HEK293 (cell line): ENCODE measurements around the gene OLFM1.
A peak's percentile ranks its signal among the peaks of the same experiment; 100 is the strongest.

ENCODE experiments used
- CTCF ChIA-PET: fragments of 350-600 bp; formaldehyde crosslinking; extraction: SDS; loops from one replicate; lab custom pipeline; 2021; ENCODE audit warnings: antibody characterized with exemption; lab: Yijun Ruan, JAX
- POLR2A ChIA-PET: fragments of 300-600 bp; formaldehyde crosslinking; extraction: SDS; loops from one replicate; lab custom pipeline; 2020; ENCODE audit warnings: antibody characterized with exemption, inconsistent platforms; lab: Yijun Ruan, JAX
- H3K27ac ChIP-seq: fragments of 200-500 bp; sonication (Bioruptor generic); 2 replicates; pipeline ENCODE4 v1.5.1; 2014; ENCODE audit warnings: low read depth, low read length, control low read depth, inconsistent platforms; ENCODE audit errors: extremely low read depth
- H3K36me3 ChIP-seq, 2 experiments: fragments of 200-500 bp in 1 of 2; sonication (Bioruptor generic) in 1 of 2; 1 replicate in 1 of 2; 2 replicates in 1 of 2; pipeline ENCODE4 v1.5.1; 2014 to 2017; ENCODE audit warnings: inconsistent platforms in 2 of 2, low read length in 2 of 2; ENCODE audit not compliant: control insufficient read depth in 2 of 2, insufficient read depth in 1 of 2
- H3K4me1 ChIP-seq: fragments of 200-500 bp; sonication (Bioruptor generic); 2 replicates; pipeline ENCODE4 v1.5.1; 2014; ENCODE audit warnings: mild to moderate bottlenecking, low read length, inconsistent platforms; ENCODE audit not compliant: control insufficient read depth, insufficient read depth
- H3K4me3 ChIP-seq: 2 replicates; pipeline ENCODE4 v1.5.1; 2011; ENCODE audit warnings: low read depth, mild to moderate bottlenecking, control low read depth, low read length, moderate library complexity
- H3K9me3 ChIP-seq: fragments of 200-500 bp; sonication (Bioruptor generic); 2 replicates; pipeline ENCODE4 v1.5.1; 2014; ENCODE audit warnings: low read depth, low read length, inconsistent platforms; ENCODE audit not compliant: control insufficient read depth, insufficient read depth
- KLF1 ChIP-seq: fragments of 450-650 bp; formaldehyde crosslinking; IDR thresholded peaks from 2 replicates; pipeline ENCODE4 v1.5.1; 2016; ENCODE audit warnings: missing biosample characterization, missing genetic modification characterization
- PRDM6 ChIP-seq: fragments of 450-650 bp; formaldehyde crosslinking; IDR thresholded peaks from 2 replicates; pipeline ENCODE4 v1.5.1; 2017; ENCODE audit warnings: missing biosample characterization, missing genetic modification characterization
- ZBTB11 ChIP-seq: fragments of 450-650 bp; formaldehyde crosslinking; conservative IDR thresholded peaks from 2 replicates; pipeline ENCODE4 v1.5.1; 2016; ENCODE audit warnings: low read depth, missing biosample characterization, missing genetic modification characterization
- ZBTB17 ChIP-seq: fragments of 450-650 bp; formaldehyde crosslinking; IDR thresholded peaks from 2 replicates; pipeline ENCODE4 v1.5.1; 2016; ENCODE audit warnings: missing biosample characterization, missing genetic modification characterization
- ZNF112 ChIP-seq: fragments of 450-650 bp; formaldehyde crosslinking; IDR thresholded peaks from 2 replicates; pipeline ENCODE4 v1.5.0; 2017; ENCODE audit warnings: missing biosample characterization, missing genetic modification characterization
- ZNF341 ChIP-seq: fragments of 450-650 bp; formaldehyde crosslinking; IDR thresholded peaks from 2 replicates; pipeline ENCODE4; 2016; ENCODE audit warnings: low read depth, missing biosample characterization, missing genetic modification characterization
- ZNF433 ChIP-seq: fragments of 450-650 bp; formaldehyde crosslinking; IDR thresholded peaks from 2 replicates; pipeline ENCODE4 v1.5.1; 2016; ENCODE audit warnings: missing biosample characterization, missing genetic modification characterization, low read depth
- ZNF585B ChIP-seq: fragments of 450-650 bp; formaldehyde crosslinking; IDR thresholded peaks from 2 replicates; pipeline ENCODE4 v1.5.1; 2016; ENCODE audit warnings: missing biosample characterization, missing genetic modification characterization
- ZNF670 ChIP-seq: fragments of 450-650 bp; formaldehyde crosslinking; IDR thresholded peaks from 2 replicates; pipeline ENCODE4 v1.5.1; 2016; ENCODE audit warnings: missing biosample characterization, missing genetic modification characterization, low read depth
- ZNF677 ChIP-seq: fragments of 450-650 bp; IDR thresholded peaks from 2 replicates; pipeline ENCODE4 v1.5.0; 2018; ENCODE audit warnings: missing biosample characterization, mild to moderate bottlenecking, missing genetic modification characterization, moderate library complexity
- ZNF692 ChIP-seq: fragments of 450-650 bp; formaldehyde crosslinking; IDR thresholded peaks from 2 replicates; pipeline ENCODE4 v1.5.1; 2016; ENCODE audit warnings: missing biosample characterization, missing genetic modification characterization
- ZNF792 ChIP-seq: fragments of 450-650 bp; formaldehyde crosslinking; IDR thresholded peaks from 2 replicates; pipeline ENCODE4 v1.5.1; 2016; ENCODE audit warnings: missing biosample characterization, missing genetic modification characterization
- ZNF830 ChIP-seq: fragments of 450-650 bp; IDR thresholded peaks from 2 replicates; pipeline ENCODE4 v1.5.0; 2018; ENCODE audit warnings: missing biosample characterization, missing genetic modification characterization, low read depth, mild to moderate bottlenecking, moderate library complexity

Gene OLFM1

GRCh38 chr9:135073741-135074305, 13.6 kb upstream of the OLFM1 start (continued):
- TF ChIP-seq ZBTB11 (no peak), ZNF792 (tag by site-specific recombination) (no peak), PRDM6 (tag by site-specific recombination) (no peak)

- Histone ChIP-seq H3K9me3 (no peaks in the 10 kb centered on the region), H3K36me3 (no peaks in the 10 kb centered on the region), H3K27ac (no peak overlapping the region), H3K4me3 (no peak overlapping the region), H3K4me1 (no peaks in the 10 kb centered on the region)
- POLR2A ChIA-PET: no interaction called here
- TF ChIP-seq ZBTB17 (tag by site-specific recombination): no peak
- TF ChIP-seq ZNF112: no peak
- TF ChIP-seq KLF1 (tag by site-specific recombination): 0 out of 2 replicates have a peak, but pooled peaks have one; percentile 14
- TF ChIP-seq ZNF830 (tag by site-specific recombination): no peak
- no peak for TF ChIP-seq ZNF341 (tag by site-specific recombination)
- no peak for TF ChIP-seq ZNF692
- CTCF ChIA-PET: interaction anchor here (0.8 kb wide), 1 partner anchor 12 kb away, joined by 3 read pairs; no protein-coding TSS in a partner anchor
Measured at GRCh38 chr9:135074354-135075233, 12.9 kb upstream of the OLFM1 start.

GRCh38 chr9:135075234-135076142, 12.0 kb upstream of the OLFM1 start:
- CTCF ChIA-PET: no interaction called here
- peak overlapping the region; percentile 7; the same call in 1 of the 2 replicates for H3K4me3 ChIP-seq
- TF ChIP-seq ZNF677 (no peak), ZNF433 (tag by site-specific recombination) (no peak), ZNF585B (tag by site-specific recombination) (no peak), ZNF670 (no peak)
- H3K27ac ChIP-seq: no peak overlapping the region
- H3K4me1 ChIP-seq: no peaks in the 10 kb centered on the region
- H3K9me3 ChIP-seq: no peaks in the 10 kb centered on the region
- no peaks in the 10 kb centered on the region for H3K36me3 ChIP-seq
- POLR2A ChIA-PET: no interaction called here
